ENCODE data around the gene LSP1.

DNA sequence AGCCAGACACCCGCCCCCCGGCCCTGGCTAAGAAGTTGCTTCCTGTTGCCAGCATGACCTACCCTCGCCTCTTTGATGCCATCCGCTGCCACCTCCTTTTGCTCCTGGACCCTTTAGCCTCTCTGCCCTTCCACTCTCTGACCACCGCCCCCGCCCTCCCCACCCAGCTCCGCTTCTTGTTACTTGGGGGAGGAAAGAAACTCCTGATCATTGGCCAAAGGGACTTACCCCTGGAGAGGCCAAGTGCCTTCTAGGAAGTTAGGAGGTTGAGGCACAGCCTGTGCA is 38.9 kb downstream of the LSP1 start, which contains the start of gene PRR33:
- TF ChIP-seq, protein P1, sequence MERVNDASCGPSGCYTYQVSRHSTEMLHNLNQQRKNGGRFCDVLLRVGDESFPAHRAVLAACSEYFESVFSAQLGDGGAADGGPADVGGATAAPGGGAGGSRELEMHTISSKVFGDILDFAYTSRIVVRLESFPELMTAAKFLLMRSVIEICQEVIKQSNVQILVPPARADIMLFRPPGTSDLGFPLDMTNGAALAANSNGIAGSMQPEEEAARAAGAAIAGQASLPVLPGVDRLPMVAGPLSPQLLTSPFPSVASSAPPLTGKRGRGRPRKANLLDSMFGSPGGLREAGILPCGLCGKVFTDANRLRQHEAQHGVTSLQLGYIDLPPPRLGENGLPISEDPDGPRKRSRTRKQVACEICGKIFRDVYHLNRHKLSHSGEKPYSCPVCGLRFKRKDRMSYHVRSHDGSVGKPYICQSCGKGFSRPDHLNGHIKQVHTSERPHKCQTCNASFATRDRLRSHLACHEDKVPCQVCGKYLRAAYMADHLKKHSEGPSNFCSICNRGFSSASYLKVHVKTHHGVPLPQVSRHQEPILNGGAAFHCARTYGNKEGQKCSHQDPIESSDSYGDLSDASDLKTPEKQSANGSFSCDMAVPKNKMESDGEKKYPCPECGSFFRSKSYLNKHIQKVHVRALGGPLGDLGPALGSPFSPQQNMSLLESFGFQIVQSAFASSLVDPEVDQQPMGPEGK (CRISPR knock-in tag; IDR thresholded peaks at IDR 0.05; ENCODE audit: borderline replicate concordance) = no peak
- no peak for TF ChIP-seq RARB (CRISPR knock-in tag; IDR thresholded peaks at IDR 0.05)
- TF ChIP-seq PPARA (CRISPR knock-in tag; IDR thresholded peaks at IDR 0.05; ENCODE audit: borderline replicate concordance) = no peak
- no peak for TF ChIP-seq SNAI2 (CRISPR knock-in tag; IDR thresholded peaks at IDR 0.05)
- no peak for TF ChIP-seq ARNTL (CRISPR knock-in tag; IDR thresholded peaks at IDR 0.05; ENCODE audit: borderline replicate concordance, low read depth)
- TF ChIP-seq, protein P2, sequence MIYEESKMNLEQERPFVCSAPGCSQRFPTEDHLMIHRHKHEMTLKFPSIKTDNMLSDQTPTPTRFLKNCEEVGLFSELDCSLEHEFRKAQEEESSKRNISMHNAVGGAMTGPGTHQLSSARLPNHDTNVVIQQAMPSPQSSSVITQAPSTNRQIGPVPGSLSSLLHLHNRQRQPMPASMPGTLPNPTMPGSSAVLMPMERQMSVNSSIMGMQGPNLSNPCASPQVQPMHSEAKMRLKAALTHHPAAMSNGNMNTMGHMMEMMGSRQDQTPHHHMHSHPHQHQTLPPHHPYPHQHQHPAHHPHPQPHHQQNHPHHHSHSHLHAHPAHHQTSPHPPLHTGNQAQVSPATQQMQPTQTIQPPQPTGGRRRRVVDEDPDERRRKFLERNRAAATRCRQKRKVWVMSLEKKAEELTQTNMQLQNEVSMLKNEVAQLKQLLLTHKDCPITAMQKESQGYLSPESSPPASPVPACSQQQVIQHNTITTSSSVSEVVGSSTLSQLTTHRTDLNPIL (CRISPR knock-in tag; IDR thresholded peaks at IDR 0.05; ENCODE audit: low read depth) = no peak
- TF ChIP-seq POU6F1 (CRISPR knock-in tag; IDR thresholded peaks at IDR 0.05; ENCODE audit: borderline replicate concordance, low read depth) = no peak
- TF ChIP-seq CSRNP3 (CRISPR knock-in tag; IDR thresholded peaks at IDR 0.05) = no peak
- no peak for TF ChIP-seq ZNF565 (CRISPR knock-in tag; conservative IDR thresholded peaks at IDR 0.05; ENCODE audit: low read depth)
- TF ChIP-seq ZNF8 (CRISPR knock-in tag; IDR thresholded peaks at IDR 0.05) = no peak
- TF ChIP-seq GLIS3 (CRISPR knock-in tag; IDR thresholded peaks at IDR 0.05) = no peak

All from SK-N-SH treated with all-trans-retinoic acid at 6 μM for 48 hours (cell line).